Lung microvascular endothelial cell (primary cell): ENCODE data around the gene STX5. TPM values are rescaled to one million over a fixed set of nuclear protein-coding genes. Genes with fewer than 3 reads are reported as not detected.
"Not testable (repeated sequence)": the region's sequence is repeated elsewhere in the genome, so short reads cannot be mapped to it uniquely, and the experiment has no call there.

ENCODE experiments used
- DNase-seq, 2 donors: peaks; one replicate each; pipeline versions ENCODE4 v3.0.0 to v3.0.0-alpha.2; 2010; ENCODE audit warnings: low read depth in 2 of 2
- total RNA-seq: library from RNA; depleted of rRNA; stranded (reverse); fragments of >200 nt; gene quantifications from 2 replicates; pipeline ENCODE4 v1.2.1, GENCODE V29; 2014

Gene STX5
- total RNA-seq, 1 donor from 2014 or later: 33.3 TPM

GRCh38 chr11:62786318-62787004 lies 45.4 kb downstream of the STX5 start:
- peak; percentile 86 to 89 for DNase-seq

- no peak for DNase-seq
Observed at GRCh38 chr11:62782753-62783152, 49.1 kb downstream of the STX5 start.

GRCh38 chr11:62778441-62778840 lies 53.4 kb downstream of the STX5 start:
- no peak for DNase-seq

- no peak for DNase-seq
Observed at GRCh38 chr11:62777389-62777788, 54.5 kb downstream of the STX5 start.

GRCh38 chr11:62775646-62776045 lies 56.2 kb downstream of the STX5 start:
- no peak for DNase-seq

- DNase-seq: peak; percentile 20 to 57
Observed at GRCh38 chr11:62774407-62774806, 57.4 kb downstream of the STX5 start.

- peak; percentile 95 to 98 for DNase-seq
Observed at GRCh38 chr11:62771144-62772021, 60.5 kb downstream of the STX5 start, which contains the start of gene TAF6L. TAF6L (plus strand) TSS chr11:62771396; CDS start chr11:62775784, 4,388 bp downstream.

- peak in 1 of 2 donors; percentile 59 for DNase-seq
Observed at GRCh38 chr11:62770778-62771143, 61.1 kb downstream of the STX5 start.

GRCh38 chr11:62760867-62761227 lies 71.0 kb downstream of the STX5 start:
- DNase-seq: not testable (repeated sequence)

GRCh38 chr11:62757846-62758788 lies 73.7 kb downstream of the STX5 start:
- DNase-seq: no peak

Other genes starting within 250 kb of the STX5 start
- 7.6 and 14.5 TPM in 2 replicates for gene TUT1, start 240.5 kb downstream of the STX5 start, total RNA-seq
- gene MTA2, start 230.2 kb downstream of the STX5 start, total RNA-seq: 147 and 148 TPM in 2 replicates
- 19.0 and 25.2 TPM in 2 replicates for gene EML3, start 219.3 kb downstream of the STX5 start, total RNA-seq
- gene ROM1, start 218.8 kb downstream of the STX5 start, total RNA-seq: 2.4 and 3.3 TPM in 2 replicates
- 12.0 and 15.1 TPM in 2 replicates for gene B3GAT3, start 210.1 kb downstream of the STX5 start, total RNA-seq
- gene GANAB, start 185.4 kb downstream of the STX5 start, total RNA-seq: 170 and 189 TPM in 2 replicates
- 13.5 and 19.6 TPM in 2 replicates for gene INTS5, start 178.7 kb downstream of the STX5 start, total RNA-seq
- 25.5 and 37.5 TPM in 2 replicates for gene C11orf98, start 166.8 kb downstream of the STX5 start, total RNA-seq
- 4.8 and 6.3 TPM in 2 replicates for gene CSKMT, start 166.7 kb downstream of the STX5 start, total RNA-seq
- gene UQCC3, start 160.4 kb downstream of the STX5 start, total RNA-seq: 8.3 and 9.9 TPM in 2 replicates
- 1.5 and 1.6 TPM in 2 replicates for gene LBHD1, start 159.8 kb downstream of the STX5 start, total RNA-seq
- gene UBXN1, start 153.0 kb downstream of the STX5 start, total RNA-seq: 126 and 131 TPM in 2 replicates
- 0.22 and 0.60 TPM in 2 replicates for gene LRRN4CL, start 142.5 kb downstream of the STX5 start, total RNA-seq
- gene BSCL2, start 124.6 kb downstream of the STX5 start, total RNA-seq: 17.7 and 26.4 TPM in 2 replicates
- not detected in 2 replicates for gene GNG3, start 124.4 kb downstream of the STX5 start, total RNA-seq
- 7.0 and 9.7 TPM in 2 replicates for gene HNRNPUL2, start 104.6 kb downstream of the STX5 start, total RNA-seq
- gene TTC9C, start 103.6 kb downstream of the STX5 start, total RNA-seq: 23.4 and 24.6 TPM in 2 replicates
- 7.4 and 11.7 TPM in 2 replicates for gene ZBTB3, start 77.9 kb downstream of the STX5 start, total RNA-seq
- gene POLR2G, start 70.5 kb downstream of the STX5 start, total RNA-seq: 58.0 and 60.7 TPM in 2 replicates
- 19.8 and 31.9 TPM in 2 replicates for gene TAF6L, start 60.7 kb downstream of the STX5 start, total RNA-seq
- gene TMEM179B, start 44.6 kb downstream of the STX5 start, total RNA-seq: 20.3 and 39.3 TPM in 2 replicates
- 8.7 and 13.5 TPM in 2 replicates for gene TMEM223, start 40.0 kb downstream of the STX5 start, total RNA-seq
- 7.6 and 12.3 TPM in 2 replicates for gene NXF1, start 26.6 kb downstream of the STX5 start, total RNA-seq
- not detected in 2 replicates for gene TEX54, start 790 bp upstream of the STX5 start, total RNA-seq
- 75.4 and 81.7 TPM in 2 replicates for gene WDR74, start 7.5 kb upstream of the STX5 start, total RNA-seq
- gene SLC3A2, start 48.8 kb upstream of the STX5 start, total RNA-seq: 57.9 and 59.9 TPM in 2 replicates
- not detected in 2 replicates for gene CHRM1, start 89.3 kb upstream of the STX5 start, total RNA-seq
- gene SLC22A6, start 152.9 kb upstream of the STX5 start, total RNA-seq: not detected in 2 replicates
- gene SLC22A8, start 183.8 kb upstream of the STX5 start, total RNA-seq: not detected in 2 replicates